GM12878 (cell line): ENCODE measurements around the gene DRP2. TPM values are rescaled to one million over a fixed set of nuclear protein-coding genes. Genes with fewer than 3 reads are reported as not detected.

Source experiments
- ATAC-seq: fragments of 200-7000 bp; cut with Tn5 transposase; 3 replicates; pipeline ENCODE4 v1.9.1; 2020; ENCODE audit warnings: mild to moderate bottlenecking, moderate library complexity
- BruUV-seq: library from RNA; stranded (reverse); fragments of 400-500 nt; replicated peaks from 2 replicates; lab custom pipeline; 2021; lab: Mats Ljungman, UMichigan
- CTCF ChIA-PET: fragments of 300-600 bp; sonication (Branson Sonifier 250); formaldehyde crosslinking; extraction: SDS; loops from one replicate; lab custom pipeline; 2021; ENCODE audit warnings: inconsistent platforms; lab: Yijun Ruan, JAX
- POLR2A ChIA-PET: fragments of 350-600 bp; formaldehyde crosslinking; extraction: SDS; loops from one replicate; lab custom pipeline; 2021; ENCODE audit warnings: inconsistent platforms; lab: Charles Lee
- RAD21 ChIA-PET: fragments of 300-600 bp; sonication (Branson Sonifier 250); formaldehyde crosslinking; loops from one replicate; lab custom pipeline; 2023; ENCODE audit warnings: antibody characterized with exemption; ENCODE audit not compliant: unreplicated experiment; lab: Charles Lee
- SMC1A ChIA-PET: fragments of 300-600 bp; sonication (Branson Sonifier 250); formaldehyde crosslinking; loops from one replicate; lab custom pipeline; 2023; ENCODE audit not compliant: unreplicated experiment, uncharacterized antibody; lab: Charles Lee
- DNase-seq: peaks from one replicate; pipeline ENCODE4 v3.0.0-alpha.2; 2011; ENCODE audit warnings: low read depth, low spot score
- FAIRE-seq: peaks from 3 replicates; lab custom pipeline; 2011; peaks lifted over from hg19 to GRCh38; lab: Jason Lieb, UNC
- H2AFZ ChIP-seq: 2 replicates; pipeline ENCODE4 v1.6.0; 2011; ENCODE audit warnings: low read depth, low read length, control low read depth; ENCODE audit not compliant: control insufficient read depth
- H3K27ac ChIP-seq: 2 replicates; pipeline ENCODE4 v1.5.1; 2011; ENCODE audit warnings: control low read depth; ENCODE audit not compliant: control insufficient read depth, insufficient read depth
- H3K27me3 ChIP-seq, 2 experiments: replicated peaks in 1 of 2; 2 replicates each; pipeline versions ENCODE4 v1.6.0 to v1.6.1; 2011; ENCODE audit warnings: low read length in 1 of 2; ENCODE audit not compliant: control insufficient read depth in 2 of 2, insufficient read depth in 2 of 2
- H3K36me3 ChIP-seq, 2 experiments: 2 replicates each; pipeline ENCODE4 v1.5.1; 2011; ENCODE audit warnings: low read length in 1 of 2; ENCODE audit not compliant: control insufficient read depth in 2 of 2, insufficient read depth in 2 of 2
- H3K4me1 ChIP-seq: 2 replicates; pipeline ENCODE4 v1.6.1; 2011; ENCODE audit warnings: mild to moderate bottlenecking, low read length, moderate library complexity, mixed read lengths; ENCODE audit not compliant: control insufficient read depth, insufficient read depth
- H3K4me2 ChIP-seq: 2 replicates; pipeline ENCODE4 v1.6.0; 2011; ENCODE audit warnings: control low read depth; ENCODE audit not compliant: control insufficient read depth, insufficient read depth
- H3K4me3 ChIP-seq: fragments of 200-600 bp; sonication (generic); 2 replicates; pipeline ENCODE4 v1.5.1; 2016
- H3K79me2 ChIP-seq: 2 replicates; pipeline ENCODE4 v1.6.0; 2011; ENCODE audit warnings: low read length; ENCODE audit not compliant: control insufficient read depth, insufficient read depth
- H3K9ac ChIP-seq: 2 replicates; pipeline ENCODE4 v1.8.0; 2011; ENCODE audit warnings: low read length, control low read depth, mixed read lengths; ENCODE audit not compliant: control insufficient read depth, insufficient read depth
- H3K9me3 ChIP-seq: replicated peaks from 3 replicates; pipeline ENCODE4 v1.5.1; 2011; ENCODE audit warnings: mild to moderate bottlenecking, low read length; ENCODE audit not compliant: control insufficient read depth, insufficient read depth
- H4K20me1 ChIP-seq: 2 replicates; pipeline ENCODE4 v1.6.0; 2011; ENCODE audit not compliant: control insufficient read depth, insufficient read depth
- CEBPZ ChIP-seq: fragments of 150-350 bp; IDR thresholded peaks from 2 replicates; pipeline ENCODE4 v1.6.1; 2016; ENCODE audit warnings: low read depth, low read length
- ESRRA ChIP-seq: IDR thresholded peaks from 2 replicates; pipeline ENCODE4 v1.6.1; 2012; ENCODE audit warnings: mild to moderate bottlenecking, low read length, improper control_type of control experiment
- FOXK2 ChIP-seq: fragments of 450-650 bp; IDR thresholded peaks from 2 replicates; pipeline ENCODE4 v1.6.1; 2017; ENCODE audit warnings: mild to moderate bottlenecking, moderate library complexity
- KAT2A ChIP-seq: conservative IDR thresholded peaks from 2 replicates; pipeline ENCODE4 v1.6.1; 2011; ENCODE audit warnings: low read depth, low read length; ENCODE audit not compliant: control insufficient read depth
- LARP7 ChIP-seq: fragments of 450-650 bp; IDR thresholded peaks from 2 replicates; pipeline ENCODE4 v1.6.1; 2017; ENCODE audit warnings: mild to moderate bottlenecking
- MEF2A ChIP-seq: IDR thresholded peaks from 2 replicates; pipeline ENCODE4 v1.6.1; 2011; ENCODE audit warnings: low read depth, mild to moderate bottlenecking, low read length, moderate library complexity; ENCODE audit not compliant: insufficient read depth
- SKIL ChIP-seq: fragments of 450-650 bp; IDR thresholded peaks from 2 replicates; pipeline ENCODE4 v1.6.1; 2017; ENCODE audit warnings: mild to moderate bottlenecking, low read depth, inconsistent platforms; ENCODE audit not compliant: poor library complexity, severe bottlenecking
- TCF12 ChIP-seq: IDR thresholded peaks from 2 replicates; pipeline ENCODE4 v1.6.1; 2011; ENCODE audit warnings: low read depth, mild to moderate bottlenecking, low read length
- WGBS: methylation state at CpG from one replicate; pipeline ENCODE4 v1.1.6; 2016; ENCODE audit warnings: low lambda C conversion rate; ENCODE audit not compliant: insufficient replicate concordance, insufficient coverage; ENCODE audit errors: missing lambda C conversion rate; 5-methylcytosine and 5-hydroxymethylcytosine counted together
- in situ Hi-C: fragments of 300-500 bp; cut with MboI; formaldehyde crosslinking; loops from 9 replicates; pipeline ENCODE4 v1.14.3; 2018; ENCODE audit warnings: mixed read lengths
- intact Hi-C: fragments of 100-400 bp; cut with micrococcal nuclease; formaldehyde crosslinking; loops from one replicate; pipeline ENCODE4 v1.14.2; 2022; ENCODE audit not compliant: unreplicated experiment
- polyA plus RNA-seq, 11 experiments: library from polyadenylated mRNA; depleted of rRNA in 4 of 11; unstranded in 6 of 11; stranded (reverse) in 5 of 11; fragments of >200 nt; fragmentation: Nextera tagmentation in 4 of 11; fragmentation: Illumina TruSeq in 1 of 11; extraction: Ambion mirVana in 4 of 11; extraction: Trizol in 1 of 11; gene quantifications; 1 replicate in 1 of 11; 2 replicates in 10 of 11; pipeline versions ENCODE4 v1.2.1 to v1.2.3, GENCODE V29; 2011 to 2016; ENCODE audit warnings: inconsistent platforms in 2 of 11, missing spikeins in 2 of 11, low read depth in 1 of 11
- total RNA-seq, 4 experiments: library from RNA; depleted of rRNA in 3 of 4; stranded (reverse); fragments of >200 nt in 3 of 4; fragmentation: Illumina TruSeq in 1 of 4; extraction: Trizol in 1 of 4; gene quantifications; 2 replicates each; pipeline versions ENCODE4 v1.2.1 to v1.2.3, GENCODE V29; 2013 to 2021

Gene DRP2
- total and polyA plus RNA-seq, 10 of the 15 experiments (the other 5 are each of a cell fraction or from before 2014, with no cell fraction given): 0.02 to 0.37 (median 0.15) TPM; not detected in 1

- Histone ChIP-seq H2AFZ (no peak overlapping the region), H3K9ac (no peak overlapping the region), H3K4me3 (no peak overlapping the region), H3K4me1 (no peaks in the 10 kb centered on the region), H3K9me3 (no peaks in the 10 kb centered on the region), H3K27ac (no peak overlapping the region), H3K27me3 (no peaks in the 10 kb centered on the region), H3K79me2 (no peaks in the 10 kb centered on the region), H3K36me3 (no peaks in the 10 kb centered on the region), H4K20me1 (no peaks in the 10 kb centered on the region), H3K4me2 (no peak overlapping the region)
- ATAC-seq (no peak), DNase-seq (no peak), FAIRE-seq (no peak)
- in situ Hi-C loops (no loop called here), intact Hi-C loops (no loop called here)
- no peak for TF ChIP-seq MEF2A
- TF ChIP-seq TCF12: no peak
- TF ChIP-seq SKIL: no peak
- TF ChIP-seq CEBPZ: no peak
- TF ChIP-seq LARP7: no peak
- no peak for TF ChIP-seq FOXK2
- TF ChIP-seq ESRRA: no peak
- no peak for TF ChIP-seq KAT2A
- SMC1A ChIA-PET: interaction anchor here (1.3 kb wide), 1 partner anchor 33 kb away, joined by 3 read pairs; no protein-coding TSS in a partner anchor
- CTCF ChIA-PET: no interaction called here
- POLR2A ChIA-PET: interaction anchor here (0.5 kb wide), 1 partner anchor 10 kb away, joined by 4 read pairs; no protein-coding TSS in a partner anchor
- BruUV-seq: no TSS peak
- RAD21 ChIA-PET: no interaction called here
- WGBS: 18% methylated on average over 3 of the region's 3 CpGs
Observed at GRCh38 chrX:101195442-101196173, 24.0 kb upstream of the DRP2 start.
